ENCODE data around the gene ERN2.

GRCh38 chr16:23687034-23687808 is 25.8 kb downstream of the ERN2 start:
- TF ChIP-seq POLR2A (IDR thresholded peaks at IDR 0.05; ENCODE audit: low read depth, low read length) (no peak), TAF1 (IDR thresholded peaks at IDR 0.05; ENCODE audit: borderline replicate concordance, low read depth, low read length) (no peak), POLR2AphosphoS5 (IDR thresholded peaks at IDR 0.05; ENCODE audit: low read depth, low read length) (no peak)
